Measurements from ENCODE around the gene ATXN10. TPM values are rescaled to one million over a fixed set of nuclear protein-coding genes. Genes with fewer than 3 reads are reported as not detected.
A peak's percentile ranks its signal among the peaks of the same experiment; 100 is the strongest.

ATXN10 gene
- total and polyA plus RNA-seq, 12 donors = 11.8 to 169 (median 142) TPM

- peak in 1 of 2 donors; percentile 18 for DNase-seq
- Histone ChIP-seq H3K4me3 (peak overlapping the region; percentile 64 to 93 (median 85)), H3K36me3 (peaks cover 0 to 3% (median 0%) of the 10 kb centered on the region in 9 donors), H3K27ac (peak overlapping the region; percentile 38 to 94 (median 87)), H3K9me3 (peaks cover 0 to 4% (median 0%) of the 10 kb centered on the region in 11 donors), H3K27me3 (no peaks in the 10 kb centered on the region), H3K4me1 (peaks cover 11 to 40% (median 28%) of the 10 kb centered on the region in 9 donors)
- peak in 5 of 8 donors; percentile 18 to 40 (median 30) for ATAC-seq
- intact Hi-C loops (cut with DNase I) = no loop called here
- TF ChIP-seq CTCF (IDR thresholded peaks at IDR 0.05) = no peak
- 5 to 10% methylated on average over 32 of the region's 32 CpGs for WGBS, 2 donors
Observed at GRCh38 chr22:45670981-45671782, 452 bp upstream of the ATXN10 start.

- no peak for TF ChIP-seq CTCF (IDR thresholded peaks at IDR 0.05)
- H3K4me3 ChIP-seq = peak overlapping the region; percentile 64 to 93 (median 85)
- DNase-seq = no peak
- H3K9me3 ChIP-seq = no peaks in the 10 kb centered on the region
- WGBS, 2 donors = 18% methylated on average over 14 of the region's 14 CpGs
- peak in 7 of 8 donors; percentile 10 to 38 (median 16) for ATAC-seq
- no peaks in the 10 kb centered on the region for H3K27me3 ChIP-seq
- H3K27ac ChIP-seq = peak overlapping the region in 9 of 10 donors; percentile 70 to 94 (median 87)
- peaks cover 11 to 51% (median 31%) of the 10 kb centered on the region in 9 donors for H3K4me1 ChIP-seq
- H3K36me3 ChIP-seq = peaks cover 0 to 9% (median 0%) of the 10 kb centered on the region in 9 donors
- intact Hi-C loops (cut with DNase I) = no loop called here
Observed at GRCh38 chr22:45672564-45673481, 1.2 kb downstream of the ATXN10 start.

- intact Hi-C loops (cut with DNase I) = no loop called here
- Histone ChIP-seq H3K27me3 (no peaks in the 10 kb centered on the region), H3K4me1 (peaks cover 11 to 52% (median 34%) of the 10 kb centered on the region in 9 donors), H3K36me3 (peaks cover 0 to 9% (median 0%) of the 10 kb centered on the region in 9 donors), H3K4me3 (peak overlapping the region in 5 of 10 donors; percentile 65 to 93 (median 89)), H3K27ac (no peak overlapping the region), H3K9me3 (no peaks in the 10 kb centered on the region)
- WGBS, 2 donors = 70 to 76% methylated on average over 10 of the region's 10 CpGs
- no peak for DNase-seq
- ATAC-seq = no peak
- no peak for TF ChIP-seq CTCF (IDR thresholded peaks at IDR 0.05)
Observed at GRCh38 chr22:45673482-45674175, 2.0 kb downstream of the ATXN10 start.
